Coronary artery (tissue), 2 donors: ENCODE measurements around the gene MYLIP.

Experiments
- DNase-seq: peaks from one replicate; pipeline ENCODE4 v3.0.0-alpha.2; 2017; ENCODE audit warnings: low spot score
- H3K27ac ChIP-seq, 2 donors: fragments of 200-600 bp; sonication (generic); one replicate each; pipeline ENCODE4 v1.5.1; 2016 to 2019
- H3K4me3 ChIP-seq: fragments of 200-600 bp; sonication (generic); 2 replicates; pipeline ENCODE4 v1.5.1; 2016; ENCODE audit warnings: mild to moderate bottlenecking, moderate library complexity
- TF ChIP-seq, protein P1 (sequence below): fragments of 200-600 bp; sonication (generic); IDR thresholded peaks from one replicate; pipeline ENCODE4 v1.5.1; 2019; ENCODE audit warnings: antibody characterized with exemption

The MYLIP gene

DNA sequence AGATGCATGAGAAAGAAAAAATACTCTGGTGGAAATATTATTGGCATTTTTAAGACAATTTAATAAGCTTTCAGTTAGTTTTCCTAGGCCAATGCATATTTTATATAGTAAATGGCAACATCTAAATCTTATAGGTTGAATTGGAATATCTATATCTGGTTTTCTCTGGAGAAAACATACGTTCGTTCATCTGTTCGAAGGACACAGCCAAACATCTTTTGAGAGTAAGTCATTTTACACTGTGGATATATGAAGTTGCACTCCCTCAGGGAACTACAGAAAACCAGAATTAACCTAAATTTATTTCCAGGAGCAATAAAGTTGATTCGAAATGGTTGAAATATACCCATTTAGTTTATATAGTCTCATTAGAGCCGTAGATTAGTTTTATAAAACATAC is 49.0 kb downstream of the MYLIP start:
- Histone ChIP-seq H3K27ac (no peak overlapping the region), H3K4me3 (no peak overlapping the region)
- DNase-seq = no peak
- TF ChIP-seq, protein P1, sequence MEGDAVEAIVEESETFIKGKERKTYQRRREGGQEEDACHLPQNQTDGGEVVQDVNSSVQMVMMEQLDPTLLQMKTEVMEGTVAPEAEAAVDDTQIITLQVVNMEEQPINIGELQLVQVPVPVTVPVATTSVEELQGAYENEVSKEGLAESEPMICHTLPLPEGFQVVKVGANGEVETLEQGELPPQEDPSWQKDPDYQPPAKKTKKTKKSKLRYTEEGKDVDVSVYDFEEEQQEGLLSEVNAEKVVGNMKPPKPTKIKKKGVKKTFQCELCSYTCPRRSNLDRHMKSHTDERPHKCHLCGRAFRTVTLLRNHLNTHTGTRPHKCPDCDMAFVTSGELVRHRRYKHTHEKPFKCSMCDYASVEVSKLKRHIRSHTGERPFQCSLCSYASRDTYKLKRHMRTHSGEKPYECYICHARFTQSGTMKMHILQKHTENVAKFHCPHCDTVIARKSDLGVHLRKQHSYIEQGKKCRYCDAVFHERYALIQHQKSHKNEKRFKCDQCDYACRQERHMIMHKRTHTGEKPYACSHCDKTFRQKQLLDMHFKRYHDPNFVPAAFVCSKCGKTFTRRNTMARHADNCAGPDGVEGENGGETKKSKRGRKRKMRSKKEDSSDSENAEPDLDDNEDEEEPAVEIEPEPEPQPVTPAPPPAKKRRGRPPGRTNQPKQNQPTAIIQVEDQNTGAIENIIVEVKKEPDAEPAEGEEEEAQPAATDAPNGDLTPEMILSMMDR = no peak

DNA sequence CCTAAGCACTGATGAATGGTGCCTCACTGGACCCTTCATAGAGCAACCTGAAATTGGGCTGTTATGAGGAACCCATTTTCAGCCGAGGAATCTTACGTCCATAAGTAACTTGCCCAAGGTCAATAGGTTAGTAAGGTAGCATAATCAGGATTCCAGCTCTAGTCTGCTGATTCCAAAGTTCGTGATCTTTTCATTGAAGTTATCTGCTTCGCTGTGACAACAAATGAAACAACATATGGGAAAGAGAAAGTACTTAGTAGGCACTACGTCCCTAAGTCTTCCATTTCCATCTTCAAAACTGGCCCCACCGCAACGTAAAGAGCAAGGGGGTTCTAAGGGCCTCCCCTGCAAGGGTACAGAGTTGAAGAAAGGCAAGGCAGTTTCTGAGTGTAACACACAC is 49.5 kb downstream of the MYLIP start:
- DNase-seq = no peak
- TF ChIP-seq, protein P1 = no peak
- H3K27ac ChIP-seq = no peak overlapping the region

DNA sequence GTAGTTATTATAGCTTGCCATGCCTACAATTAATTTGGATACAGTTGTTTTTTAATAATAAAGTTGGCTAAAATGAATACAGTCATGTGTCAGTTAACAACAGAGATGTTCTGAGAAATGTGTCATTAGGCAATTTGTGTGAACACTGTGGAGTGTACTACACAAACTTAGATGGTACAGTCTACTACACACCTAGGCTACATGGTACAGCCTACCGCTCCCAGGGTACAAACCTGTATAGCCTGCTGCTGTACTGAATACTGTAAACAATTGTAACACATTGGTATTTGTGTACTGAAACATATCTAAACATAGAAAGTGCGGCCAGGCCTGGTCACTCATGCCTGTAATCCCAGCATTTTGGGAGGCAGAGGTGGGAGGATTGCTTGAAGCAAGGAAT is 50.2 kb downstream of the MYLIP start:
- Histone ChIP-seq H3K4me3 (no peak overlapping the region), H3K27ac (no peak overlapping the region)
- TF ChIP-seq, protein P1 = no peak
- no peak for DNase-seq

More for the DNA sequence above, 49.5 kb downstream of the MYLIP start:
- no peak overlapping the region for H3K4me3 ChIP-seq

DNA sequence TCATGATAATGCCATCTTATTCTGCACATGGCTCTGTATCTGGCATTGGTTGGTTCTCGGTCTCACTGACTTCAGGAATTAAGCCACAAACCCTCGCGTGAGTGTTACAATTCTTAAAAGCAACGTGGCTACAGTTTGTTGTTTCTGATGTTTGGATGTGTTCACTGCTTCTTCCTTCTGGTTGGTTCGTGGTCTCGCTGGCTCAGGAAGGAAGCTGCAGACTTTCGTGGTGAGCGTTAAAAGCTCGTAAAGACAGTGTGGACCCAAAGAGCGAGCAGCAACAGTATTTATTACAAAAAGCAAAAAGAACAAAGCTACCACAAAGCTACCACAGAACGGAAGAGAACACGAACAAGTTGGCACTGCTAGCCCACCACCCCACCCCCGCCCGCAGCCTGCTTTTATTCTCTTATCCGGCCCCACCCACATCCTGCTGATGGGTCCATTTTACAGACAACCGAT is 51.1 kb downstream of the MYLIP start:
- H3K4me3 ChIP-seq = no peak overlapping the region
- TF ChIP-seq, protein P1 = no peak
- H3K27ac ChIP-seq = no peak overlapping the region
- DNase-seq = no peak

DNA sequence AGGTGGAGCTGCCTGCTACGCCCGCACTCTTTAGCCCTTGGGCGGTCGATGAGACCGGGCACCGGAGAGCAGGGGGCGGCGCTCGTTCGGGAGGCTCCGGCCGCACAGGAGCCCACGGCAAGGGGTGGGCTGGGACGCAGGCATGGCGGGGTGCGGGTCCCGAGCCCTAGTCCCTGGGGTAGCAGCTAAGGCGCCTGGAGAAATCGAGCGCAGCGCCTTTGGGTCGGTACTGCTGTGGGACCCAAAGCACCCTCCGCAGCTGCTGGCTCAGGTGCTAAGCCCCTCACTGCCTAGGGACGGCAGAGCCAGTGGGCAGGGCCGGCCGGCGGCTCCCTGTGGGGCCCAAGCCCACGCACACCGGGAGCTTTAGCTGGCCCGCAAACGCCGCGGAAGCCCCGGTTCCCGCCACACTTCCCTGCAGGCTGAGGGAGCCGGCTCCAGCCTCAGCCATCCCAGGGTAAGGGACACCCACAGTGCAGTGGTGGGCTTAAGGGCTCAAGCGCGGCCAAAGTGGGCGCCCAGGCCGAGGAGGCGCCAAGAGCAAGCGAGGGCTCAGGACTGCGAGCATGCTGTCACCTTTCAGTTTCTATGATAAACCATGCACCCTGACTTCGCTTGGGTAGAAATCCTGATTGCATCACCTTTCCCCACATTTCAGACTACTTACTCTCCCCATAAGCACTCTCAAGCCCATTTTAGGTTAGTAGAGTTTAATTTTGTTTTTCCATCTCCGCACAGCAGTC is 52.0 kb downstream of the MYLIP start:
- no peak for DNase-seq
- no peak overlapping the region for H3K27ac ChIP-seq
- TF ChIP-seq, protein P1 = no peak
- no peak overlapping the region for H3K4me3 ChIP-seq

DNA sequence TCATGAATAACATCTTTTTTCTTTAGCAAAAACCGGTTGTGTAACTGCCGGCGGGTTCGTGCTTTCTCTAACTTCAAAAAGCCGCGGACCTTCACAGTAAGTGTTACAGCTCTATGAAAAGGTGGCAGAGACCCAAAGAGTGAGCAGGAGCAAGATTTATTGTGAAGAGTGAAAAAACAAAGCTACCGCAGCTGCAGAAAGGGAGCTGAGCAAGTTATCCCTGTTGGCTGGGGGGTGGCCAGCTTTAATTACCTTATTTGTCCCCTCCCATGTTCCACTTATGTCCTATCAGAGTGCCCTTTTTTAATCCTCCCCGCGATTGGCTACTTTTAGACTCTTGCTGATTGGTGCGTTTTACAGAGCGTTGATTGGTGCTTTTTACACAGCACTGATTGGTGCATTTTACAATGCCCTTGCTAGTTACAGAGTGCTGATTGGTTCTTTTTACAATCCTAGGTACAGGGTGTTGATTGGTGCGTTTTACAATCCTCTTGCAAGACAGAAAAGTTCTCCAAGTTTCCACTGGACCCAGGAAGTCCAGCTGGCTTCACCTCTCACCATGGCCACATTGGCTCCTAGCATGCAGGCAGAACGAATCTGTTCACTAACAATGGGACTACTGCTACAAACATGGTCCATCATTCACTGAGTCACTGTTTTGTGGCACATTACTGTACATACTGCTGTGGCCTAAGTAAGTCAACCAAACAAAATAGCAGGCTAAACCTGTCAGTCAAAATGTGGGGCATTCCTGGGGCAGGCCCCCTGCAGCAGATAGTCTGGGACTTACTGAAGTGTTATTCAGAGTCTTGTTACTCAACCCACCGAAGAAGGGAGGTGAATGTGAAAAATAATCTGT is 52.8 kb downstream of the MYLIP start:
- TF ChIP-seq, protein P1 = no peak
- Histone ChIP-seq H3K4me3 (no peak overlapping the region), H3K27ac (no peak overlapping the region)
- DNase-seq = no peak
